SK-N-SH (cell line): ENCODE results near the gene CDH4. TPM values are rescaled to one million over a fixed set of nuclear protein-coding genes. Genes with fewer than 3 reads are reported as not detected.

Source experiments
- CTCF ChIA-PET: fragments of 300-600, 350-600 bp; formaldehyde crosslinking; extraction: SDS; loops from one replicate; lab custom pipeline; 2021; lab: Yijun Ruan, JAX
- POLR2A ChIA-PET: fragments of 350-600 bp; sonication (Branson Sonifier 250); formaldehyde crosslinking; extraction: SDS; loops from one replicate; lab custom pipeline; 2020; ENCODE audit warnings: antibody characterized with exemption, inconsistent platforms; lab: Yijun Ruan, JAX
- DNase-seq: peaks from one replicate; pipeline ENCODE4 v3.0.0; 2012
- H2AFZ ChIP-seq: fragments of 200-600 bp; sonication (generic); 2 replicates; pipeline ENCODE4 v1.8.1; 2016; ENCODE audit warnings: antibody characterized with exemption, mild to moderate bottlenecking, low read depth
- H3F3A ChIP-seq: fragments of 200-600 bp; sonication (generic); replicated peaks from 2 replicates; pipeline ENCODE3; 2016; ENCODE audit warnings: antibody characterized with exemption, mild to moderate bottlenecking; ENCODE audit not compliant: insufficient read depth
- H3K27ac ChIP-seq, 2 experiments: fragments of 200-500 bp in 1 of 2; fragments of 200-600 bp in 1 of 2; sonication (Bioruptor generic) in 1 of 2; sonication (generic), shearing (Covaris generic) in 1 of 2; 2 replicates each; pipeline versions ENCODE4 v1.5.1 to v1.6.1; 2014 to 2016; ENCODE audit warnings: low read depth in 2 of 2, inconsistent platforms in 1 of 2, low read length in 1 of 2, mild to moderate bottlenecking in 1 of 2, mixed read lengths in 1 of 2
- H3K27me3 ChIP-seq: fragments of 200-600 bp; sonication (generic), shearing (Covaris generic); 2 replicates; pipeline ENCODE4 v1.6.1; 2016; ENCODE audit warnings: mixed run types; ENCODE audit not compliant: insufficient read depth
- H3K36me3 ChIP-seq, 2 experiments: fragments of 200-500 bp in 1 of 2; fragments of 200-600 bp in 1 of 2; sonication (Bioruptor generic) in 1 of 2; sonication (generic) in 1 of 2; replicated peaks in 1 of 2; 2 replicates each; pipeline versions ENCODE3 to v1.5.1; 2014 to 2016; ENCODE audit warnings: low read length in 1 of 2, mild to moderate bottlenecking in 1 of 2; ENCODE audit not compliant: insufficient read depth in 2 of 2, control insufficient read depth in 1 of 2
- H3K4me1 ChIP-seq, 2 experiments: fragments of 200-500 bp in 1 of 2; fragments of 200-600 bp in 1 of 2; sonication (Bioruptor generic) in 1 of 2; sonication (generic), shearing (Covaris generic) in 1 of 2; 2 replicates each; pipeline versions ENCODE4 v1.5.1 to v1.6.1; 2014 to 2016; ENCODE audit warnings: low read depth in 1 of 2, low read length in 1 of 2, mixed run types in 1 of 2; ENCODE audit not compliant: insufficient read depth in 2 of 2, control insufficient read depth in 1 of 2
- H3K4me2 ChIP-seq: fragments of 200-600 bp; sonication (generic), shearing (Covaris generic); 2 replicates; pipeline ENCODE4 v1.6.1; 2017; ENCODE audit warnings: mixed run types
- H3K4me3 ChIP-seq, 2 experiments: fragments of 200-500 bp in 1 of 2; fragments of 200-600 bp in 1 of 2; sonication (Bioruptor generic) in 1 of 2; sonication (generic), shearing (Covaris generic) in 1 of 2; 2 replicates each; pipeline versions ENCODE4 v1.5.1 to v1.8.1; 2014 to 2016; ENCODE audit warnings: low read depth in 2 of 2, inconsistent platforms in 1 of 2, low read length in 1 of 2, mild to moderate bottlenecking in 1 of 2, mixed read lengths in 1 of 2, moderate library complexity in 1 of 2
- H3K79me2 ChIP-seq: fragments of 200-600 bp; sonication (generic); 2 replicates; pipeline ENCODE4 v1.8.1; 2017; ENCODE audit warnings: mild to moderate bottlenecking; ENCODE audit not compliant: insufficient read depth
- H3K9ac ChIP-seq: fragments of 200-600 bp; sonication (generic); 2 replicates; pipeline ENCODE4 v1.6.1; 2017; ENCODE audit warnings: mixed run types
- H3K9me2 ChIP-seq: fragments of 200-600 bp; sonication (generic); 2 replicates; pipeline ENCODE4 v1.6.1; 2017; ENCODE audit warnings: mixed run types
- H3K9me3 ChIP-seq: fragments of 200-600 bp; sonication (generic); 2 replicates; pipeline ENCODE4 v1.6.1; 2017; ENCODE audit warnings: mixed run types, mild to moderate bottlenecking, moderate library complexity
- H4K20me1 ChIP-seq: fragments of 200-600 bp; sonication (generic); 2 replicates; pipeline ENCODE4 v1.6.1; 2017; ENCODE audit warnings: mild to moderate bottlenecking, mixed run types; ENCODE audit not compliant: insufficient read depth
- CHD2 ChIP-seq: fragments of 150-350 bp; IDR thresholded peaks from 2 replicates; pipeline ENCODE4 v1.6.1; 2018; ENCODE audit warnings: low read length; ENCODE audit not compliant: partially characterized antibody
- ELF1 ChIP-seq: IDR thresholded peaks from 2 replicates; pipeline ENCODE4 v1.4.0; 2012
- EP300 ChIP-seq, 2 experiments: IDR thresholded peaks; 2 replicates each; pipeline versions ENCODE4 v1.4.0 to v1.6.1; 2012; ENCODE audit warnings: borderline replicate concordance in 1 of 2, low read depth in 1 of 2, low read length in 1 of 2
- EZH2phosphoT487 ChIP-seq: fragments of 200-600 bp; sonication (generic); IDR thresholded peaks from 2 replicates; pipeline ENCODE4 v1.6.1; 2017; ENCODE audit warnings: low read depth, mixed run types, mild to moderate bottlenecking, antibody characterized with exemption, moderate library complexity, borderline replicate concordance
- FOXJ3 ChIP-seq: sonication (generic); formaldehyde crosslinking; IDR thresholded peaks from 2 replicates; pipeline ENCODE4 v1.5.1; 2020; ENCODE audit warnings: mild to moderate bottlenecking, missing genetic modification reagents
- FOXM1 ChIP-seq: IDR thresholded peaks from 2 replicates; pipeline ENCODE4 v1.4.0; 2012; ENCODE audit warnings: low read depth, mild to moderate bottlenecking
- GATA2 ChIP-seq: sonication (generic); formaldehyde crosslinking; IDR thresholded peaks from 2 replicates; pipeline ENCODE4 v1.5.0; 2020; ENCODE audit warnings: mild to moderate bottlenecking, missing genetic modification reagents
- MXI1 ChIP-seq: IDR thresholded peaks from 2 replicates; pipeline ENCODE4 v1.6.1; 2012; ENCODE audit warnings: mild to moderate bottlenecking, low read depth, low read length, improper control_type of control experiment
- NFIC ChIP-seq: IDR thresholded peaks from 2 replicates; pipeline ENCODE4 v1.4.0; 2012; ENCODE audit warnings: borderline replicate concordance
- NRF1 ChIP-seq: IDR thresholded peaks from 2 replicates; pipeline ENCODE4 v1.6.1; 2012; ENCODE audit warnings: low read depth, mild to moderate bottlenecking, low read length
- PBX3 ChIP-seq: IDR thresholded peaks from 2 replicates; pipeline ENCODE4; 2012
- POLR2AphosphoS5 ChIP-seq: IDR thresholded peaks from 2 replicates; pipeline ENCODE4 v1.6.1; 2012; ENCODE audit warnings: low read depth, low read length
- RAD21 ChIP-seq: IDR thresholded peaks from 2 replicates; pipeline ENCODE4 v1.6.1; 2012; ENCODE audit warnings: mild to moderate bottlenecking, low read length
- RCOR1 ChIP-seq: fragments of 150-350 bp; IDR thresholded peaks from 2 replicates; pipeline ENCODE4 v1.6.1; 2017; ENCODE audit warnings: antibody characterized with exemption, low read length
- SIN3A ChIP-seq: IDR thresholded peaks from 2 replicates; pipeline ENCODE4 v1.6.1; 2012; ENCODE audit warnings: low read depth, mild to moderate bottlenecking, low read length, moderate library complexity, borderline replicate concordance
- TAF1 ChIP-seq: IDR thresholded peaks from 2 replicates; pipeline ENCODE4 v1.6.1; 2012; ENCODE audit warnings: low read depth, mild to moderate bottlenecking, low read length, moderate library complexity, borderline replicate concordance
- TEAD4 ChIP-seq: IDR thresholded peaks from 2 replicates; pipeline ENCODE4 v1.4.0; 2012; ENCODE audit warnings: mild to moderate bottlenecking, borderline replicate concordance; ENCODE audit not compliant: insufficient read depth
- USF1 ChIP-seq: IDR thresholded peaks from 2 replicates; pipeline ENCODE4 v1.4.0; 2012; ENCODE audit warnings: low read depth, borderline replicate concordance
- ZBTB33 ChIP-seq: IDR thresholded peaks from 2 replicates; pipeline ENCODE4 v1.4.0; 2012; ENCODE audit warnings: low read depth, borderline replicate concordance
- WGBS: methylation state at CpG from one replicate; pipeline ENCODE4 v1.1.6; 2017; ENCODE audit warnings: low lambda C conversion rate; 5-methylcytosine and 5-hydroxymethylcytosine counted together
- polyA plus RNA-seq, 3 experiments: library from polyadenylated mRNA; depleted of rRNA; stranded (reverse); fragments of >200 nt; gene quantifications; 2 replicates each; pipeline ENCODE4 v1.2.3, GENCODE V29; 2012

Gene CDH4
- polyA plus RNA-seq, 1 of the 3 experiments (the other 2 are of a cell fraction), result not detected

GRCh38 chr20:61350500-61351250 lies 98.6 kb downstream of the CDH4 start:
- Histone ChIP-seq H3K4me2 (no peak overlapping the region), H3K4me1 (no peaks in the 10 kb centered on the region), H3K9me3 (no peaks in the 10 kb centered on the region), H3K9ac (no peak overlapping the region), H4K20me1 (no peaks in the 10 kb centered on the region), H3F3A (no peaks in the 10 kb centered on the region), H3K4me3 (no peak overlapping the region; a peak in 1 of 4 replicates), H3K79me2 (no peaks in the 10 kb centered on the region), H3K27ac (no peak overlapping the region), H2AFZ (no peak overlapping the region), H3K27me3 (no peaks in the 10 kb centered on the region), H3K9me2 (no peaks in the 10 kb centered on the region), H3K36me3 (no peaks in the 10 kb centered on the region)
- ChIA-PET CTCF (no interaction called here), POLR2A (no interaction called here)
- WGBS, result 61% methylated on average over 8 of the region's 14 CpGs
- DNase-seq, result no peak
- TF ChIP-seq RAD21 (no peak), CHD2 (no peak), FOXM1 (no peak), PBX3 (no peak), NFIC (no peak), NRF1 (no peak), RCOR1 (no peak), ZBTB33 (no peak), USF1 (no peak), GATA2 (CRISPR knock-in tag) (no peak), SIN3A (no peak), MXI1 (no peak), ELF1 (no peak), EP300 (IDR thresholded peaks at IDR 0.05; ENCODE audit: borderline replicate concordance in 1 of 2, low read depth in 1 of 2, low read length in 1 of 2) (no peak), TEAD4 (no peak), FOXJ3 (no peak), TAF1 (no peak), EZH2phosphoT487 (no peak), POLR2AphosphoS5 (no peak)
